Liver (tissue), 3 donors: ENCODE results near the gene ARHGAP12.

Experiments
- ATF3 ChIP-seq: IDR thresholded peaks from 2 replicates; pipeline ENCODE4 v1.6.1; 2016; ENCODE audit warnings: antibody characterized with exemption
- CTCF ChIP-seq: fragments of 150-350 bp; IDR thresholded peaks from 2 replicates; pipeline ENCODE4 v1.5.1; 2017; ENCODE audit warnings: improper control_type of control experiment, low read depth, low read length; ENCODE audit not compliant: missing input control
- FOXA1 ChIP-seq: IDR thresholded peaks from 2 replicates; pipeline ENCODE4 v1.6.1; 2016; ENCODE audit warnings: antibody characterized with exemption
- MAX ChIP-seq: IDR thresholded peaks from 2 replicates; pipeline ENCODE4 v1.6.1; 2016; ENCODE audit warnings: antibody characterized with exemption
- NR2F2 ChIP-seq: IDR thresholded peaks from 2 replicates; pipeline ENCODE4 v1.6.1; 2016; ENCODE audit warnings: antibody characterized with exemption
- RAD21 ChIP-seq, 2 donors: IDR thresholded peaks; 2 replicates each; pipeline ENCODE4 v1.6.1; 2016; ENCODE audit warnings: antibody characterized with exemption in 2 of 2, mild to moderate bottlenecking in 2 of 2
- SP1 ChIP-seq: IDR thresholded peaks from 2 replicates; pipeline ENCODE4 v1.6.1; 2018; ENCODE audit warnings: antibody characterized with exemption, mild to moderate bottlenecking
- YY1 ChIP-seq: IDR thresholded peaks from 2 replicates; pipeline ENCODE4 v1.6.1; 2016; ENCODE audit warnings: antibody characterized with exemption, mild to moderate bottlenecking
- donor health status: healthy.
- donor health status: healthy.

GRCh38 chr10:31822616-31823318 lies 105.9 kb downstream of the ARHGAP12 start:
- TF ChIP-seq YY1 = no peak
- TF ChIP-seq CTCF = no peak
- no peak for TF ChIP-seq RAD21 (IDR thresholded peaks at IDR 0.05)
- TF ChIP-seq ATF3 = no peak
- TF ChIP-seq MAX = no peak
- TF ChIP-seq NR2F2 = no peak
- TF ChIP-seq SP1 = no peak
- no peak for TF ChIP-seq FOXA1
